ENCODE data around the gene VSTM2L.

- TF ChIP-seq ZNF263 (CRISPR knock-in tag; IDR thresholded peaks at IDR 0.05; ENCODE audit: borderline replicate concordance) (no peak), ZBTB33 (CRISPR knock-in tag; IDR thresholded peaks at IDR 0.05) (no peak), CREB3 (tag; conservative IDR thresholded peaks at IDR 0.05; ENCODE audit: low read depth) (no peak), CTCF (IDR thresholded peaks at IDR 0.05 in 2 of 3, conservative IDR thresholded peaks at IDR 0.05 in 1 of 3; ENCODE audit: insufficient read depth in 2 of 3, low read depth in 1 of 3, low read length in 3 of 3) (peak; percentile 43 to 62 (median 51); a peak in 4 of 6 replicates), JUNB (CRISPR knock-in tag; conservative IDR thresholded peaks at IDR 0.05) (no peak), E2F8 (IDR thresholded peaks at IDR 0.05; ENCODE audit: low read depth, partially characterized antibody) (no peak), EP300 (IDR thresholded peaks at IDR 0.05; ENCODE audit: low read length) (no peak), CBFB (CRISPR knock-in tag; IDR thresholded peaks at IDR 0.05) (no peak)
These were observed 90.0 kb downstream of the VSTM2L start for GRCh38 chr20:37992802-37993409.

Data from K562 (cell line).